ENCODE data around the gene UBXN7.
"Not testable (repeated sequence)": the region's sequence is repeated elsewhere in the genome, so short reads cannot be mapped to it uniquely, and the experiment has no call there.

UBXN7 gene

GRCh38 chr3:196354132-196354531 is 78.1 kb downstream of the UBXN7 start:
- DNase-seq: no peak

- no peak for DNase-seq
These were observed 80.7 kb downstream of the UBXN7 start for GRCh38 chr3:196351541-196351940.

- no peak for DNase-seq
These were observed 82.2 kb downstream of the UBXN7 start for GRCh38 chr3:196350067-196350466.

- no peak for DNase-seq
These were observed 83.5 kb downstream of the UBXN7 start for GRCh38 chr3:196348698-196349097.

GRCh38 chr3:196344663-196345062 is 87.6 kb downstream of the UBXN7 start:
- peak; percentile 23 for DNase-seq

GRCh38 chr3:196343917-196344316 is 88.3 kb downstream of the UBXN7 start:
- not testable (repeated sequence) for DNase-seq

- DNase-seq: peak; percentile 10
These were observed 91.1 kb downstream of the UBXN7 start for GRCh38 chr3:196341137-196341536.

GRCh38 chr3:196340466-196340865 is 91.8 kb downstream of the UBXN7 start:
- DNase-seq: no peak

- peak; percentile 29 for DNase-seq
These were observed 92.6 kb downstream of the UBXN7 start for GRCh38 chr3:196339493-196340254.

- DNase-seq: no peak
These were observed 93.2 kb downstream of the UBXN7 start for GRCh38 chr3:196339044-196339443.

- DNase-seq: no peak
These were observed 95.7 kb downstream of the UBXN7 start for GRCh38 chr3:196336319-196337145.

GRCh38 chr3:196335503-196335948 is 96.7 kb downstream of the UBXN7 start:
- DNase-seq: no peak

- no peak for DNase-seq
These were observed 97.2 kb downstream of the UBXN7 start for GRCh38 chr3:196334982-196335381.

- no peak for DNase-seq
These were observed 100.1 kb downstream of the UBXN7 start for GRCh38 chr3:196332168-196332567.

GRCh38 chr3:196327405-196327804 is 104.8 kb downstream of the UBXN7 start:
- DNase-seq: no peak

GRCh38 chr3:196326936-196327335 is 105.3 kb downstream of the UBXN7 start:
- DNase-seq: no peak

- DNase-seq: no peak
These were observed 108.5 kb downstream of the UBXN7 start for GRCh38 chr3:196323691-196324090.

- no peak for DNase-seq
These were observed 109.2 kb downstream of the UBXN7 start for GRCh38 chr3:196323016-196323415.

- DNase-seq: peak; percentile 56
These were observed 111.1 kb downstream of the UBXN7 start for GRCh38 chr3:196321162-196321561.

GRCh38 chr3:196320137-196320536 is 112.1 kb downstream of the UBXN7 start:
- no peak for DNase-seq

GRCh38 chr3:196317687-196318467 is 114.3 kb downstream of the UBXN7 start, which contains the start of gene DYNLT2B:
Gene DYNLT2B (minus strand): TSS chr3:196318240. CDS start chr3:196318152, 88 bp downstream.
- peak; percentile 88 for DNase-seq

GRCh38 chr3:196316799-196317686 is 115.2 kb downstream of the UBXN7 start:
- not testable (repeated sequence) for DNase-seq
